Measurements from ENCODE around the gene AGBL1.

AGBL1 gene

DNA sequence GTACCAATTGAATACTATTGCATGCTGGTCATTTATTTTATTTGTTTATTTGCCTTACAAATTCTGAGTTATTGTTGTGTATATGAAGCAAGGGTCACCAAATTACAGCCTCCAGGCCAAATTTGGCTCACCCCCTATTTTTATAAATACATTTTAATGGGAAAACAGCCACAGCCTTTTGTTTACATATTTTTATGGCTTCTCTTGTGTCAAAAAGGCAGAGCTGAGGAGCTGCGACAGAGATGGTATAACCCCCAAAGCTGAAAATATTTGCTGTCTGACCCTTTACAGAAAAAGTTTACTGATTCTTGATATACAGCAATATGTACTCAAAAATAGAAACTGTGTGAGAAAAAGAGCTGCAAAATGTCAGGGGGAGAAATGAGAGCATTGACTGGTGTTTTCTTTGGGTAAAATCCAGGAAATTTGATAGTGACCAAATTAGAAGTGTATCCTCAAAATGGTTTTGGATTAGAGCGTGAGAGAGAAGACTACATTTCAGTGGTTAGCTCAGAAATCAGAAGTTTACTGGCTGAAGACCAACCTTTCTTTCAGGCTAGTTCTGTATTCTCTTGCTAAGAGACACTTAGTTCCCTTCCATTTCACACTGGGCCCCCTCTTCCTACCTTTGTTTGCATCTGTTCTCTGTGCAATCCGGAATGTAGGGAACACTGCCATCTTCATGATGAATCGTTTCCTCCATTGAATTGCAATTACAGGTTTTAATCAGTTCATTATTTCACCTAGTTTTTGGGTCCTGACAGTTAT, 757.8 kb downstream of the AGBL1 start:
- FAIRE-seq (no peak), DNase-seq (ENCODE audit: insufficient read length) (no peak)
- TF ChIP-seq TAF1 (IDR thresholded peaks at IDR 0.05; ENCODE audit: borderline replicate concordance, low read depth, low read length) (no peak), POLR2AphosphoS5 (IDR thresholded peaks at IDR 0.05; ENCODE audit: low read depth, low read length) (no peak), POLR2A (IDR thresholded peaks at IDR 0.05; ENCODE audit: low read depth, low read length) (no peak)

DNA sequence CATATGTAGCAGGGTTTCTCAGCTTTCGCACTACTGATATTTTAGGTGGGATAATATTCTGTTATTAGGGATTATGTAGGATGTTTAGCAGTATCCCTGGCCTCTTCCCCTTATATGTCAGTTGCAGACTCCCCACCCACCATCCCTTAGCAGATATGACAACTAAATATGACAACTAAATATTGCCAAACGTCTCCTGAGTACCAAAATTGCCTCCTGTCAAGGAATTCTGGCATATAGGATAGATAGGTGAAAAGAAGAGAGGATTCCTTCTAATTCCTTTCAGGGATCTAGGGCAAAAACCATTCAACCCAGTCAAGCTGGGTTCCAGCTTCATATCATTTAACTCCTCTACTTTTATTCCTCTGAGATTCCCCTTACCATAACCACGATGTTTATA, 759.8 kb downstream of the AGBL1 start:
- TF ChIP-seq POLR2AphosphoS5 (IDR thresholded peaks at IDR 0.05; ENCODE audit: low read depth, low read length) (no peak), TAF1 (IDR thresholded peaks at IDR 0.05; ENCODE audit: borderline replicate concordance, low read depth, low read length) (no peak)
- no peak for DNase-seq (ENCODE audit: insufficient read length)
- no peak for FAIRE-seq

DNA sequence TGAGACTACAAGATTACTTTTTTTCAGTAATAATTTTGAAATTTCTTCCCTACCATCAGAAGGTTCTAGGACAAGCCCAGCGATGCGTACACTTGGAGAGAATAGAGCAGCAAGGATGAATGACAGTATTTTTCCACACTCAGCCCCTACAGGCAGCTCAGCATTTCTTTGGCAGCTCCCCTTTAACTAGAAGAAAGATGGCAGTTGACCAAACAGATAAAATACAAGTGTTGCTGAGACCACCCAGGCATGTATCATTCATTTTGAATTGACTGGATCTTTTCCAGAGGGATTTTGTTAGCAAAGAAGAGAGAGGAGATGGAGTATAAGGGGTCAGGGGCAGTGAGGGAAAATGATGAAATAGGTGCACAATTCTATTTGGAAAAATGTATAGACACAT, 761.3 kb downstream of the AGBL1 start:
- no peak for DNase-seq (ENCODE audit: insufficient read length)
- TF ChIP-seq POLR2A (IDR thresholded peaks at IDR 0.05; ENCODE audit: low read depth, low read length) (no peak), POLR2AphosphoS5 (IDR thresholded peaks at IDR 0.05; ENCODE audit: low read depth, low read length) (no peak)
- FAIRE-seq, result no peak

DNA sequence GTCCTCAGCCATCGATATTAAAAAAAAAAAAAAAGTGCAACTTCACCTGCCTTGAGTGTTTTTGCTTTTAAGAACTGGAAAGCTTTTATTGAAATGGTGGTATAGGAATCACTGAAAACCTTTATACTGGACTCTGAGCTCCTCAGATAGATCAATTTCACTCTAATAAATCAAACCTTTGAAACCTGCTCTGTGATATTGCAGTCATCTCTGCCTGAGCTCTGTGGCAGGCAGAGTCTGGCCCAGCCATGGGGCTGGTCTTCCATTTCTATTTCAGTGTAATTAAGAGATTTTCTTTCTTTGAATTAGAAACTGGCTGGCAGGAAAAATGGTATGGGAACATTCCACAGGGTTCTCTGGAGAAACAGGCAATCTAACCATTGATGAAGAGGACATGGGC, 762.5 kb downstream of the AGBL1 start:
- TF ChIP-seq TAF1 (IDR thresholded peaks at IDR 0.05; ENCODE audit: borderline replicate concordance, low read depth, low read length) (no peak), POLR2AphosphoS5 (IDR thresholded peaks at IDR 0.05; ENCODE audit: low read depth, low read length) (no peak)
- FAIRE-seq (no peak), DNase-seq (ENCODE audit: insufficient read length) (no peak)

DNA sequence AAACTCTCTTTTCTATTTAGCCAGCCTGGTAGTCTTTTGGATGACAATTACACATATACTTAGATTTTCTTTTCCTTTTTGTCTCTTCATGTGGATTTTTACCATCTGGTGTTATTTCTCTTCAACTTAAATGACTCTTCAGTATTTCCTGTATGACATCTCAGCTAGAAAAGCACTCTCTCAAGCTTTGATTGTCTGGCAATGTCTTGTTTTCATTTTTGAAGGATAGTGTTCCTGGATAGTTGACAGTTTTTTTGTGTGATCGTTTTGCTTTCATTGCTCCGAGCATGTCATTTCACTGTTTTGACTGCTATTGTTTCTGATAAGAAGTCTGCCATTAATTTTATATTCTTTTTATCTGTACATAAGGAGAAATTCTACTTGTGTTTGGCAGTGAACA, 766.4 kb downstream of the AGBL1 start:
- no peak for DNase-seq (ENCODE audit: insufficient read length)
- no peak for TF ChIP-seq POLR2AphosphoS5 (IDR thresholded peaks at IDR 0.05; ENCODE audit: low read depth, low read length)
- TF ChIP-seq POLR2A (IDR thresholded peaks at IDR 0.05; ENCODE audit: low read depth, low read length), result no peak
- FAIRE-seq, result no peak

DNA sequence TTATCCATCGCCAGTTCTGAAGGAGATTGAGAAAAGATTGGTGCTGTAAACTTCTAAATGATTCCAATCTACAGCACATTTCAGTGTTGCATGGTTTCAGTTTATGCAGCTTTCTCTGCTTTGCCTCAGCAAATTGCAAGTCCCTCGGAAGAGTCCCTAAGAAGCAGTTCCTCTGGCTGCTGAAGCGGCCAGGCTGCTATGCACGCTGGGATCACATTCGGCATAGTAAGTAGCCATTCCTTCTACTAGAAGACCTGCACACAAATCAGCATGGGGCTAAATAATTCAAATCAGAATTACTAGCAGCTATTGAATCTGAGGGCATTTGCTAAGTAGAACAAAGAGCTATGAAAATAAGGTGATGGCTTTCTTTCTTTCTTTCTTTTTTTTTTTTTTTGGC, 769.5 kb downstream of the AGBL1 start:
- FAIRE-seq (no peak), DNase-seq (ENCODE audit: insufficient read length) (no peak)
- TF ChIP-seq POLR2A (IDR thresholded peaks at IDR 0.05; ENCODE audit: low read depth, low read length) (no peak), POLR2AphosphoS5 (IDR thresholded peaks at IDR 0.05; ENCODE audit: low read depth, low read length) (no peak), TAF1 (IDR thresholded peaks at IDR 0.05; ENCODE audit: borderline replicate concordance, low read depth, low read length) (no peak)

DNA sequence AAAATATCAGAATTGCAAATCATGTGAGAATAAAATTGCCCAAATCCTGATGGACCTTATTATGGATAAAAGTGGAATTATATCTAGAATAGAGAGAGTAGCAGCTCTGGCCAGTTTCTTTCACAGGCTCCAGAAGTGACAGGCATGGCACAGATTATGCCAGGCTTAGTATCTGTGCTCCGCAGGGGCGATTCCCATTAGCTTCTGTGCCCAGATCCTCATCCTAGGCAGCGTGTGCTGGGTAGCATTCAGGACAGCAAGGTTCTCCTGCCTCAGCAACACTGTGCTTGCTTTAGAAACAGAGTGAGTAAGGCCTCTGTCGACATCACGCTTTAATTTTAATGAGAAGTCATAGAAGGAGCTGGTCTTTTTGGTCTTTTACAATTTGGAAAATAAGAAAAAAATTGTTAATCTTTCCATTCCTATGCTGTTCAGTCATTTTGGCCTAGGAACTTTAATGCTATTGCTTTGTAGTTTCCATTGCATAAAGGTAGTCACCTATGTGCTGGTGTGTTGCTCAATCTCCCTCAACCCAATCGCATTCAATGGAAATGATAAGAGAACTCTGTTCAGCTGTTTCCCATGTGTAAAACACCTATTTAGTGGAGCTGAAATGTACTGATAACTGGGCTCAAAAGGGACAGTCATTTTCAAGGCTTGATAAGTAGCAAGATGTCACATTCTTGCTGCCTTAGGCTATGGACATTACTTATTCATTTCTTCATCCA, 770.1 kb downstream of the AGBL1 start:
- TF ChIP-seq TAF1 (IDR thresholded peaks at IDR 0.05; ENCODE audit: borderline replicate concordance, low read depth, low read length) (no peak), POLR2A (IDR thresholded peaks at IDR 0.05; ENCODE audit: low read depth, low read length) (no peak), POLR2AphosphoS5 (IDR thresholded peaks at IDR 0.05; ENCODE audit: low read depth, low read length) (no peak)
- DNase-seq (ENCODE audit: insufficient read length), result no peak

DNA sequence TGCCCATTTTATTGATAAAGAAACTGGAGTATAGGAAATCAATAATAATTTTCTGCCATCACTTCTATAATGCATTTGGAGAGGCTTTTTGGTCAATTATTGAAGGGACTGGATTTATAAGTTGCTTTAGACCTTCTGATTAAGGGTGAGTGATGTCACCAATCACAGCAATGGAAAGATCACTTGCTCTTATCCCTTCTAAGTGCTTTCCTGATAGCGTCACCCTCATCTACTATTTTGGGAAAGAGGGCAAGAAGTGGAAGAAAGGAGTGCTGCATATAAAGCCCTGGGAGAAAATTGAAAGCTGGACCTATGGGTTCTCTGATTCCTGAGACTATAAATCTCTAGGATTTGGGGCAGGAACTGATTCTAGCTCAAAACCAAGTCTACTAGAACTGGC, 771.3 kb downstream of the AGBL1 start:
- FAIRE-seq (no peak), DNase-seq (ENCODE audit: insufficient read length) (no peak)
- no peak for TF ChIP-seq POLR2A (IDR thresholded peaks at IDR 0.05; ENCODE audit: low read depth, low read length)
- no peak for TF ChIP-seq TAF1 (IDR thresholded peaks at IDR 0.05; ENCODE audit: borderline replicate concordance, low read depth, low read length)
- no peak for TF ChIP-seq POLR2AphosphoS5 (IDR thresholded peaks at IDR 0.05; ENCODE audit: low read depth, low read length)

More for the DNA sequence above, 770.1 kb downstream of the AGBL1 start:
- no peak for FAIRE-seq

DNA sequence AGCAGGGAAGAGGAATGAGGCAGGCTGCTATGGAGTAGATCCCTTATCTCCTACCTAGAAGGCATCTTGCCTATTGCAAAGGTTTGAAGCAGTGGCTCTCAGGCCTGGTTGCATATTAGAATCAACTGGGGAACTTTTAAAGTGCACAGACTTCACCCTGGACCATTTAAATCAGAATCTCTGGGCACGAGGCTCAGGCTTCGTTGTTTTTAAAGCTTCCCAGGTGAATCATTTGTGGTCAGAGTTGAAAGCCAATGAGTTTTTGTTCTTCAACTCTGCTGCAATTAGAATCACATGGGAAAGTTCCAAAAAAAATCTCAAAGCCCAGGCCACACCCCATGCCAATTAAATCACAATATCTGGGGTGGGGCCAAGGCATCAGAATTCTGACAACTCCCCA, 773.1 kb downstream of the AGBL1 start:
- TF ChIP-seq POLR2AphosphoS5 (IDR thresholded peaks at IDR 0.05; ENCODE audit: low read depth, low read length) (no peak), TAF1 (IDR thresholded peaks at IDR 0.05; ENCODE audit: borderline replicate concordance, low read depth, low read length) (no peak), POLR2A (IDR thresholded peaks at IDR 0.05; ENCODE audit: low read depth, low read length) (no peak)
- no peak for DNase-seq (ENCODE audit: insufficient read length)
- no peak for FAIRE-seq

DNA sequence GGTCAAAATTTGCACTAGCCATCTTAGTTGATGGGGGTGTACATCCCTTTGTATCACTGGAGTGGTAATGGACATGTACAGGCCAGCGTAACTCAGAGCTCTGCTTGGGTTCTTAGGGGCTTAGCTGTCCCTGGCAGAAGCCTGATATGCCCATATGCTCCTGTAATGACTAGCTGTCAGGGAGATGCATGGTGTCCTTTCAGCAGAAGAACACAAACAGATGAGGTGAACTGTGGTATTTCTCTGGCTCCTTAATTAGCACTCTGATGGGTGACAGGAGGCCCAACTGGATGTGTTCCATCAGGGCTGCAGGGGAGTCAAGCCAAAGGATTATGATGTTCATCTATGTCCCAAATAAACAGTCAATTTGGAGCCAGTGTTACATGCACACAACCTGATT, 774.5 kb downstream of the AGBL1 start:
- DNase-seq (ENCODE audit: insufficient read length), result no peak
- TF ChIP-seq TAF1 (IDR thresholded peaks at IDR 0.05; ENCODE audit: borderline replicate concordance, low read depth, low read length), result no peak
- TF ChIP-seq POLR2A (IDR thresholded peaks at IDR 0.05; ENCODE audit: low read depth, low read length), result no peak
- TF ChIP-seq POLR2AphosphoS5 (IDR thresholded peaks at IDR 0.05; ENCODE audit: low read depth, low read length), result no peak

DNA sequence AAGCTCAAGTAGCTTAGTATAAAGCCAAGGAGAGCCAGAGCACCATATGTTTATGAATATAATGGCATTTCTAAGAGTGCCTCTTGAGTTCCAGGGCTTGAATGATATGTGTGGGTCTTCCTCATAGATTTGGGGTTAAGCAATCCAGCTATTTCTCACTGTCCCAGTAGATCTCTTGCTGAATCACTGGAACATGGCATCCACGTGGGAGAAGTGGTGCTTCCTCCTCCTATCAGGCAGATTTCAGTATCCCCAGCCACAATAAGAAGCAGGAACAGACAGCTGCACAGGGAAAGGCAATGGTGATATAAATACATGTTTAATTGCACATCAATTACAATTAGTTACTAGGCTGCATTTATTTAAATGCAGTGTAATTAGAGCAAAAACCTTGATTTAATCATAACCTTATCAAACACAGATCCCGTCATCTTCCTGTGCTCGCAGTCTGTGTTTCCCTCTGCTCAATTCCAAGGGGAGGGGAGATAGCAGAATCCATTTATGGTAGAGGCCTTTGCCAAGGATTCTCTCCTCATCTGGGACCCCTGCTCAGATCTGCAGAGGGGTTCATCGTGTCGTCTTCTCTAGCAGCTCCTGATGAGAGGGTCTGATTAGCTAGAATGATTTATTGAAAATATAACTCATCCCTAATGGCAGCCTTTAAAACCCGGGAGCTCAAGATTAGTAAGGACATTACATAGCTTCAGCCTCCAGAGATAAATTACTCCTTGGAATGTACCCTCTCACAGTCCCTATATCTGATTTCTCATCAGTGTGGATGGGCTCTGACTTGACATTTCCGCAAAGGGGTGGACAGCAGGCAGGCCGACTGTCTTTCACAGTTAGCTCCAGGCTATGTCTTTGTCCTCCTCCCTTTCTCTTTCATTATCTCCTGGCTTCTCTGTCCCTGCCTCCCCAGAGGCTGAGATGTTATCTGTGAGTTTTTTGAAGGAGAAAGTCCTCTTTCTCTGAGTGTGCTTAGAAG, 775.9 kb downstream of the AGBL1 start:
- FAIRE-seq, result no peak
- DNase-seq (ENCODE audit: insufficient read length), result no peak

More for the DNA sequence above, 774.5 kb downstream of the AGBL1 start:
- no peak for FAIRE-seq

More for the DNA sequence above, 775.9 kb downstream of the AGBL1 start:
- TF ChIP-seq POLR2AphosphoS5 (IDR thresholded peaks at IDR 0.05; ENCODE audit: low read depth, low read length) (no peak), TAF1 (IDR thresholded peaks at IDR 0.05; ENCODE audit: borderline replicate concordance, low read depth, low read length) (no peak), POLR2A (IDR thresholded peaks at IDR 0.05; ENCODE audit: low read depth, low read length) (no peak)

Measured in GM12892 (cell line).